GM19397 (cell line): ENCODE measurements around the gene KIF1B.
"Not testable (repeated sequence)": the region's sequence is repeated elsewhere in the genome, so short reads cannot be mapped to it uniquely, and the experiment has no call there.

Experiments
- ATAC-seq: cut with Tn5 transposase; IDR thresholded peaks from one replicate; pipeline ENCODE4 v1.9.1; 2021; ENCODE audit warnings: mild to moderate bottlenecking, moderate library complexity; ENCODE audit not compliant: unreplicated experiment

Gene KIF1B

GRCh38 chr1:10193288-10193687 lies 17.1 kb upstream of the KIF1B start:
- ATAC-seq, result no peak

GRCh38 chr1:10195570-10195969 lies 14.8 kb upstream of the KIF1B start:
- ATAC-seq, result no peak

GRCh38 chr1:10196976-10197375 lies 13.4 kb upstream of the KIF1B start:
- ATAC-seq, result no peak

- ATAC-seq, result no peak
Measured at GRCh38 chr1:10200620-10201019, 9.8 kb upstream of the KIF1B start.

GRCh38 chr1:10204003-10204642 lies 6.2 kb upstream of the KIF1B start:
- no peak for ATAC-seq

- not testable (repeated sequence) for ATAC-seq
Measured at GRCh38 chr1:10205206-10205605, 5.2 kb upstream of the KIF1B start.

GRCh38 chr1:10207810-10208209 lies 2.6 kb upstream of the KIF1B start:
- no peak for ATAC-seq

- ATAC-seq, result no peak
Measured at GRCh38 chr1:10208537-10208936, 1.8 kb upstream of the KIF1B start.

GRCh38 chr1:10209590-10209904 lies 823 bp upstream of the KIF1B start:
- ATAC-seq, result no peak

- ATAC-seq, result peak; percentile 18
Measured at GRCh38 chr1:10210841-10211804, 753 bp downstream of the KIF1B start.

- no peak for ATAC-seq
Measured at GRCh38 chr1:10211805-10212410, 1.5 kb downstream of the KIF1B start.

- ATAC-seq, result no peak
Measured at GRCh38 chr1:10212476-10212875, 2.1 kb downstream of the KIF1B start.

- ATAC-seq, result no peak
Measured at GRCh38 chr1:10213186-10213705, 2.9 kb downstream of the KIF1B start.

- ATAC-seq, result no peak
Measured at GRCh38 chr1:10216090-10216749, 5.8 kb downstream of the KIF1B start.

GRCh38 chr1:10217748-10218441 lies 7.5 kb downstream of the KIF1B start:
- ATAC-seq, result no peak

GRCh38 chr1:10220200-10220599 lies 9.8 kb downstream of the KIF1B start:
- no peak for ATAC-seq

GRCh38 chr1:10220657-10221056 lies 10.3 kb downstream of the KIF1B start:
- ATAC-seq, result not testable (repeated sequence)

GRCh38 chr1:10225573-10225972 lies 15.2 kb downstream of the KIF1B start:
- ATAC-seq, result no peak

- ATAC-seq, result no peak
Measured at GRCh38 chr1:10228528-10228927, 18.2 kb downstream of the KIF1B start.

- ATAC-seq, result no peak
Measured at GRCh38 chr1:10229903-10230302, 19.5 kb downstream of the KIF1B start.

- ATAC-seq, result no peak
Measured at GRCh38 chr1:10232163-10232562, 21.8 kb downstream of the KIF1B start.
